IPS DF 19.7 (cell line): ENCODE measurements around the gene PTP4A2.

ENCODE experiments used
- DNase-seq: peaks from one replicate; pipeline ENCODE4 v3.0.0-alpha.2; 2013; ENCODE audit warnings: low read depth, low spot score

Gene PTP4A2

DNA sequence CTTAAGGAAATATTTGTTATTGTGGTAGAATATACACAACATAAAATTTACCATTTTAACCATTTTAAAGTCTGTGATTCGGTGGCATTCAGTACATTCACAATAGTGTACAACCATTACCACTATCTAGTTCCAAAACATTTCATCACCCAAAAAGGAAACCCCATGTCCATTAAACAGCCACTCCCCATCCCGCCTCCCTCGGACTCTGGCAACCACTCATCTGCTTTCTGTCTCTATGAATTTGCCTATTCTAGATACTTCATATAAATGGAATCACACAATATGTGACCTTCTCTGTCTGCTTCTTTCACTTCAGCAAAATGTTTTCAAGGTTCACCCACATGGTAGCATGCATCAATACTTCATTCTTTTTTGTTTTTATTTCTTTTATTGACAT is 51.3 kb downstream of the PTP4A2 start:
- no peak for DNase-seq

GRCh38 chr1:31885851-31886250 is 52.3 kb downstream of the PTP4A2 start:
- DNase-seq: no peak

DNA sequence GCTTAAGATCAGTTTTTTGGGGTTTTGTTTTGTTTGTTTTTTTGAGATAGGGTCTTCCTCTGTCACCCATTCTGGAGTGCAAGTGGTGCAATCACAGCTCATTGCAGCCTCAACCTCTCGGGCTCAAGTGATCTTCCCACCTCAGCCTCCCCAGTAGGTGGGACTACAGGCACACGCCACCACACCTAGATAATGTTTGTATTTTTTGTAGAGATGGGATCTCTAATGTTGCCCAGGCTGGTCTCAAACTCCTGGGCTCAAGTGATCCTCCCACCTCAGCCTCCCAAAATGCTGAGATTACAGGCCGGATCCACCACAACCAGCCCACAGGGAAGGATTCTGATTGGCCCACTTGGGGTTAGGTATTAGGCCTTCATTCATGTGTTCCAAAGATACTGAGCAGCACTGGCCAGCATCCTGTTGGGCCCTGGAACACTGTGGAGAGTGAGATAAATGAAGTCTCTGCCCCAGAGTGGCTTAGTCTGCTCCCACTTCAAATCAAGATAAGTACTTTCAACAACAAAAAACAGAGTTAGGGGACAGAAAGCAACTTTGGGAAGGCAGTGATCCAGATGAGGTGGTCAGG is 54.7 kb downstream of the PTP4A2 start:
- no peak for DNase-seq

- DNase-seq: no peak
These were observed 56.5 kb downstream of the PTP4A2 start for GRCh38 chr1:31881688-31882000.

- DNase-seq: no peak
These were observed 57.0 kb downstream of the PTP4A2 start for GRCh38 chr1:31880957-31881687.

DNA sequence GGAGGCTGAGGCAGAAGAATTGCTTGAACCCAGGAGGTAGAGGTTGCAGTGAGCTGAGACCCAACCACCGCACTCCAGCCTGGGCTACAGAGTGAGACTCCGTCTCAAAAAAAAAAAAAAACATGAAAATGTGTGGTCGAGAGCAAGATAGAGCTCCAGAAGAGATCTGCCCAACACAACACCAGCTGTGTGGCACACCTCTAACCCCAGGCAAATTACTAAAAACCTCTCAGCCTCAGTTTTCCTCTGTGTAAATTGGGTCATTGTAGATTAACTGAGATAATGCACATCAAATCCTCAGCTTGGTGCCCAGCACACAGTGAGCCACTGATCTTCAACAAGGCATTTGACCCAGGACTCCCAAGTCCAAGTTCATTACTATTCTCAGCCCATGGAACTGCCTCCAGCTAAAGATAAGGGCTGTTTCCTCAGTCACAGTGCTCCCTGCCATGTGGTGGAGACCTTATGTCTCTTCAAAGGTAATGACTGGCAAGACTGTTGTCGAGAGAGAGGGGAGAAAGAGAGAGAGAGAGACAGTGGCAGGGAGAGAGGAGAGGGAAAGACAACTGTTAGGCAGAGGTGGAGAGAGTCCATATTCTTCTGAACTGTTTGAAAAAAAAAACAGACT is 58.1 kb downstream of the PTP4A2 start:
- DNase-seq: no peak

DNA sequence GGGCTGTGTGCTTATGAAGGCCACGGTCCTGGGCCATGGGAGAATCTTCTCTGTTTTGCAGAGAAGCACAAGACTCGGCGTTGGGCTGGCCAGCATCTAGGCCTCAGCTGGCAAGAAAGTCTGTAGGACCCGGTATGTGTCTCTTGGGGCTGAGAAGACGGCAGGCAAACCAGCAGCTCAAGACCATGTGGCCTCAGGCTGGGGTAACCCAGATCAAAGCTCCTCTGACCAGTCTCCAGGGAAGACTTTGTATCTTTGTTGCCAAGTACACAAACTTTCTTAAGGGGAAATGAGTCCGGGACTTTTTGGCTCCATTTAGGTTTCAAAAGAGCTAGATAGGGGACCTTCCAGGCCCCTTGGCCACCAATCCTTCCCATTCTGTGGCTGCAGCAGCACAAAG is 60.1 kb downstream of the PTP4A2 start:
- no peak for DNase-seq

DNA sequence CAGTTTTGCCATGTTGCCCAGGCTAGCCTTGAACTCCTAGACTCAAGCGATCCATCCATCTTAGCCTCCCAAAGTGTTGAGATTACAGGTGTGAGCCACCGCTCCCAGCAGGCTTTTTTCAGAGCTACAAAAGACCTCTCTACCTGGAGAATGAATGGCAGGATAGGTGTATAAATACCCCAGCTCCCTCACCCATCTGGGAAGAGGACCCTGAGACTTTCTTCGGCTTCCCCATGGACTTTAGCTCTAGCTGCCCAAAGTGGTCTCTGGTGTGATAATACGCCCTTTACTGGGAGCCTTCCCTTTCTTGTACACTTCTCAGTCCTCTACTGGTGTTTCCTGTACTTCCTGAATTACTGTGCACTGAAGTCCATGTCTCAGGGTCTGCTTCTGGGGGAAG is 60.6 kb downstream of the PTP4A2 start:
- DNase-seq: no peak

GRCh38 chr1:31875636-31876236 is 62.4 kb downstream of the PTP4A2 start:
- DNase-seq: no peak

- DNase-seq: no peak
These were observed 63.2 kb downstream of the PTP4A2 start for GRCh38 chr1:31874942-31875341.

DNA sequence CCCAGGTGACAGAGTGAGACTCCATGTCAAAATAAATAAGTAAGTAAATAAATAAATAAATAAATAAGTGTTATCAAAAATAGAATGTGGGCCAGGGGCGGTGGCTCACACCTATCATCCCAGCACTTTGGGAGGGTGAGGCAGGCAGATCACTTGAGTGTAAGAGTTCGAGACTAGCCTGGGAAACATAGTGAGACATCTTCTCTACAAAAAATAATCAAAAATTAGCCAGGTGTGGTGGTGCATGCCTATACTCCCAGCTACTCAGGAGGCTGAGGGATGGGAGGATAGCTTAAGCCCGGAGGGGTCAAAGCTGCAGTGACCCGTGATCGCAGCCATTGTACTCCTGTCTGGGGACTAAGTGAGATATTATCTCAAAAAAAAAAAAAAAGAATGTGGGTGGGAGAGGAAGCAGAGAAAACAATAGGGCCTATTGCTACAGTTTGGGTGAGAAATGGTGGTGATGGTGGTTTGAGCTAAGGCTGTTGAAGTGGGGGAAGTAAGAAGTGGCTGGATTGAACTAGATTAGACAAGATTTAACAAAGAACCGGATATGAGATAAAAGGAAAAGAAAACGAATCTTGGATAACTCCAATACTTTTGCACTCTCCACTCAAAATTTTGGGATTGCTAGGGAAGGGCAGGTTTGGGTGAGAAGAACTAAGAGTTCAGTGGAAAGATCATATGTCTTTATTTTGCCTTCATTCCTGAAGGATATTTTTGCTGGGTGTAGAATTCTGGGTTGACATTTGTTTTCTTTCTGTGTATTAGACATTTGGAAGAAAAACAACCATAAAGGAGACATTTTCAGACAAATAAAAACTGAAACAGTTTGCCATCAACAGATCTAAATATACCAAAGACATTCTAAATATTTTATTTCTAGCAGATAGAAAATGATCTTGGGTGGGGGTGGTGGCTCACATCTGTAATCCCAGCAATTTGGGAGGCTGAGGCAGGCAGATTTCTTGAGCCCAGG is 65.2 kb downstream of the PTP4A2 start:
- no peak for DNase-seq

- no peak for DNase-seq
These were observed 66.5 kb downstream of the PTP4A2 start for GRCh38 chr1:31871703-31872102.

DNA sequence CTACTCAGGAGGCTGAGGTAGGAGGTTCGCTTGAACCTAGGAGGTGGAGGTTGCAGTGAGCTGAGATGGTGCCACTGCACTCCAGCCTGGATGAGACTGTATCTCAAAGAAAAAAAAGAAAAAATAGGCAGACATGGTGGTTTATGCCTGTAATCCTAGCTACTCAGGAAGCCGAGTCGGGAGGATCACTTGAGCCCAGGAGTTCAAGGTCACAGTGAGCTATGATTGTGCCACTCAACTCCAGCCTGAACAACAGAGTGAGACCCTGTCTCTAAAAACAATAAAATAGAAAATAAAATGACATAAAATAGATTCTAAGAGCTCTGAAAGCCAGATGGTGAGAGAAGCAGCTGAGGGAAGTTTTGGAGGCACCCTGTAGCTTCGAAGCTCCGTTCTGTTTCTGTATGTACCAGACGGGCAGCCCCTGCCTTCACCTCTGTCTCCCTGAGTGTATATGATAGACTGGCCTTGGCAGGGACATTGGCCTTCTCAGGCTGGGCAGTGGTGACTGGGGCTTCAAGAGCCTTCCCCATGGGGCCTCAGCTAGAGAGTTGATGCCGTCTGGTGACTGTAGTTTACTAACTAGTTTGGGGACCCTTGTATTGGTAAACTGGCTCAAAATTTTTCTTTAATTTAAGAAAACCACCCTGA is 68.0 kb downstream of the PTP4A2 start:
- no peak for DNase-seq

GRCh38 chr1:31869449-31869848 is 68.7 kb downstream of the PTP4A2 start:
- DNase-seq: no peak

GRCh38 chr1:31868862-31869261 is 69.3 kb downstream of the PTP4A2 start:
- DNase-seq: no peak

GRCh38 chr1:31867546-31867945 is 70.6 kb downstream of the PTP4A2 start:
- DNase-seq: no peak

DNA sequence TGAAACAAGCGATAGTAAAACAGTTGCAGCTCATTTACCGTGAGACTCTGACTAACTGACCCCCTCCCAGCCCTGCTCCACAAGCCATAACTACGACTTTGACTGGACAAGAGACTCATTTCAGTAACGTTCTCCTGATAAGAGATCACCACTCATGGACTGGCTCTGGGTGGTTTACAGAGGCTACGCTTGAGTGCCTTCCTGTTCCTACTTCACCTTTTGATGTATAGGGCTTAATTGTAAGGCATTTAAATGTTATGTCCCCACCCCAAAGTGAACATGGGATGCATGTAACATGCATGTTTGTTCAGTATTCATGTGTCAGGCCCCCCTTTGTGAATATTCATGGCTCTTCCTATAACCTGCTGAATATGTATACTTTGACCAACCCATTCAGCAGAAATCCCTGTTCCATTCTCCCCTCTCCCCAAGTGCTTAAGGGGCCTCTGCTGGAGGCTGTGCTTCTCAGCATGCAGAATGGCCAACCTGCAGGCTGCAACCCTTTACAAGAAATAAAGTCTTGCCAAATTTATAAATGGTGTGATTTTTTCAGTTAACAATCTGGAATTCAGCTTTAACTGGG is 71.6 kb downstream of the PTP4A2 start:
- no peak for DNase-seq

- no peak for DNase-seq
These were observed 72.3 kb downstream of the PTP4A2 start for GRCh38 chr1:31865728-31866449.

DNA sequence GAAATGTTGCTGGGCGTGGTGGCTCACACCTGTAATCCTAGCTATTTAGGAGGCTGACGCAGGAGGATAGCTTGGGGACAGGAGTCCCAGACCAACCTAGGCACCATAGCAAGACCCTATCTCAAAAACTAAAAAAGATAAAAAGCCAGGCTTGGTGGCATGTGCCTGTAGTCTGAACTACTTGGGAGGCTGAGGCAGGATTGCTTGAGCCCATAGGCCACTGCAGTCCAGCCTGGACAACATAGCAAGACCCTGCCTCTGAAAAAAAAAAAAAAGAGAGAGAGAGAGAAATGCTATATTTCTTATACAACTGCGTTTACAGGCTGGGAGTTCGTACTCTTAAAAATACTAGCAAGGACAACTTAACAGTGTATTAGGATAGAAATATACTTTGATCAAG is 76.1 kb downstream of the PTP4A2 start:
- DNase-seq: no peak

GRCh38 chr1:31861346-31861745 is 76.8 kb downstream of the PTP4A2 start:
- DNase-seq: no peak
